GM19099 (cell line): ENCODE measurements around the gene HRH2.

Experiments used
- POLR2A ChIP-seq: IDR thresholded peaks from 3 replicates; pipeline ENCODE4 v1.6.1; 2011; ENCODE audit warnings: low read depth; ENCODE audit not compliant: insufficient read length; ENCODE audit errors: extremely low read depth

Gene HRH2

GRCh38 chr5:175663186-175664184 is 5.6 kb downstream of the HRH2 start:
- TF ChIP-seq POLR2A, result no peak

DNA sequence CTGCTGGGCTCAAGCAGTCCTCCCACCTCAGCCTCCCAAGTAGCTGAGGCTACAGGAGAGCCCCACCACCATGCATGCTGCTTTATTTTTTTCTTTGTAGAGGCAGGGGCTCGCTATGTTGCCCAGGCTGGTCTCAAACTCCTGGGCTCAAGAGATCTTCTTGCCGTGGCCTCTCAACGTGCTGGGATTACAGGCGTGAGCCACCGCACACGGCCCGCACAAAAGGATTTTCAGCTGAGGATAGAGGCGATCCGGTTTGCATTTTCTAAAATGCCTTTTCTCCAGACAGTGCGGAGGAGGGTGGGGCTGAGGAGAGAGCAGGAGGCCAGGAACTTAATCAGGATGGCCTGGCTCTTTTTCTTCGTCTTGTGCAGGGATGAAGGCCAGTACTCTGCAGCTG is 6.9 kb downstream of the HRH2 start:
- no peak for TF ChIP-seq POLR2A

DNA sequence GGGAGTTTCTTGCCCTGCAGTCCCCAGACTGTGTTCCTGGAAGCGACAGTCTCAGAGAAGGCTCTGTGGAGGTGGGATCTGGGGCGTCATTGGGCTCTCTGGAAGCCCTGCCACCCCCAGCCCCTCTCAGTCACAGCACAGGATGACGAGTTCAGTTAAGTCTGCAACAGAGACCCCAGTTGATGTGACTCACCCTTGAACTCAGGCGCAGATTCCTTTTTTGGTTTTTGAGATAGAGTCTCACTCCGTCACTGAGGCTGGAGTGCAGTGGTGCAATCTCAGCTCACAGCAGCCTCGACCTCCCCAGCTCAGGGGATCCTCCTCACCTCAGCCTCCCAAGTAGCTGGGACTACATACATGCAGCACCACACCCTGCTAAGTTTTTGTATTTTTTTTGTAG is 8.3 kb downstream of the HRH2 start:
- TF ChIP-seq POLR2A, result no peak

DNA sequence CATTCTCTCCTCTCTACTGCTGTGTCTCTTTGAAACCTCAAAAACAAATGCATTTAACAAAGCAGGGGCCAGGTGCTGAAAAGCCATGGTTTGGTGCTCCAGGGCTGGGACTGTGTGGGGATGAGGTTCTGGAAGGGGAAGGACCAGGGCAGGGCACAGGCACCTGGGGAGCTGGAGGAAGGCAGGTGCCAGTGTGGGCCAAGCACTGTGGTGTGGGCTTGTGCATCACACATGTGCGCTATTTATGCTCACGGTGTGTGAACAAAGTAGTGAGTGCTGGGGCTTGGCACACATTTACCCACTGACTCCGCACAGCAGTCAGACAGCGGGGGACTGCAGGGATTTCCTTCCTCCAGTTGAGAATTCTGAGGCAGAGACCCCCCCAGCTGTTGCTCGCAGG is 10.1 kb downstream of the HRH2 start:
- TF ChIP-seq POLR2A, result no peak

DNA sequence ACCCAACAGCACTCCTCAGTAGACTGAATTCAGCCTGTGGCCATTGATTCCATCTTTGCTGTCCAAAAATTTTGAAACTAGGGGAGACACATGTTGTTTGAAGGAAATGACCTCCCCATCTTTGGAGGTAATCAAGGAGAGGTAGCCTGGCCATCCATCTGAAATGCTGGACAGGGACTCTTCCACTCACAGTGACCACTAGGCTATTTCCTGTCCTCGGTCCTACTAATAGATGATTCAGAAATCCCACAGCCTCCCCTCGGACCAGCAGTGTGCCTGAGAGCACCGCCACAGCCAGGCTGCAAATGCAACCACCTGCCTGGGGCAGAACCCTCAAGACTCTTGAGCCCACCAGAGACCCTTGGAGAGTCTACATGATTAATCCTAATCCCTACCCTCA is 12.5 kb downstream of the HRH2 start:
- TF ChIP-seq POLR2A, result no peak

GRCh38 chr5:175671013-175671412 is 13.1 kb downstream of the HRH2 start:
- TF ChIP-seq POLR2A, result no peak

DNA sequence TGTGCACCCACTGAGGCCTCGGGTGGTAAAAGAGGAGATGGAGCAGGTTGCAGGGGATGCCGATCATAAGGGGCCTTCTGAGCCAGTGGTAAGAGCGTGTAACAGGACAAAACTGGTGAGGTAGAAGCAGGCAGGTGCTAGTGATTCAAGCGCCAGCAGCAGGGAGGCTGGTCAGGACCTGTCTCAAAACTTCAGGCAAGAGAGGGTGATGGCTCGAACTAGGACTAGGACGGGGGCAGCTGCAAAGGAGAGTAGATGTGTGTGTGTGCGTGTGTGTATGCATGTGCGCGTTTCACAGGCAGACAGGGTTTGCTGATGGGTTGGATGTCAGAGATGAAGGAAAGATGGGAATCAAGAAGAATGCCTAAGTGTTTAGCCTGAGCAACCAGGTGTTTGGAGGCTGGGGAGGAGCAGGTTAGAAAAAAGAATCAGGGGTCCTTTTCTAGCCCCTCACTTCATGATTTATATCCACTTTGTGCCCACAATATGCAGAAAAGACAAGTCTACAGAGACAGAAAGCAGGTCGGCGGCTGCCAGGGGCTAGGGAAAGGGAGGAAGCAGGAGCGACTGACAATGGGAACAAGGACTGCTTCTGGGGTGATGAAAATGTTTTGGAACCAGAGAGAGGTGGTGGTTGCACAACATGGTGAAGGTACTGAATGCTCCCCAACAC is 15.2 kb downstream of the HRH2 start:
- no peak for TF ChIP-seq POLR2A

- TF ChIP-seq POLR2A, result no peak
Observed at GRCh38 chr5:175674731-175675346, 17.0 kb downstream of the HRH2 start.

GRCh38 chr5:175675873-175676272 is 18.0 kb downstream of the HRH2 start:
- TF ChIP-seq POLR2A, result no peak

DNA sequence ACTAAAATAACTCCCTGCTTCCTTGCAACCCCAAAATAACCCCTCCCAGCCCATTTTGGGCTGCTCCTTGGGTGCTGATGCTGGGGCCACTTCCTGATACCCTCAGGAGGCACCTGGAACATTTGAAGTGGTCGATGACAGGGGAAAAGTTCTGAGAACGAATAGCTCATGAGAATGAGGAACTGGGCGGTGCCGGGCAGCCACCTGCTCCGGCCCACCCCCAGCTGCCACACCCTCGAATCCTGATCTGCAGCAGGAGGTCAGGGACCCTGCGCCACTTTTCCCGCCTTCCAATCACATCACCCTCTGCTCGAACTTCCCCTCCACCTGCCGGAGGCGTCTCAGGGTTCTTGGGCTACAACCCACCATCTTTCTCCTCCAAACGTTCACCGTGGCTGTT is 19.7 kb downstream of the HRH2 start:
- TF ChIP-seq POLR2A, result no peak

- TF ChIP-seq POLR2A, result no peak
Observed at GRCh38 chr5:175678074-175678473, 20.2 kb downstream of the HRH2 start.

GRCh38 chr5:175679411-175679810 is 21.5 kb downstream of the HRH2 start:
- TF ChIP-seq POLR2A, result no peak

DNA sequence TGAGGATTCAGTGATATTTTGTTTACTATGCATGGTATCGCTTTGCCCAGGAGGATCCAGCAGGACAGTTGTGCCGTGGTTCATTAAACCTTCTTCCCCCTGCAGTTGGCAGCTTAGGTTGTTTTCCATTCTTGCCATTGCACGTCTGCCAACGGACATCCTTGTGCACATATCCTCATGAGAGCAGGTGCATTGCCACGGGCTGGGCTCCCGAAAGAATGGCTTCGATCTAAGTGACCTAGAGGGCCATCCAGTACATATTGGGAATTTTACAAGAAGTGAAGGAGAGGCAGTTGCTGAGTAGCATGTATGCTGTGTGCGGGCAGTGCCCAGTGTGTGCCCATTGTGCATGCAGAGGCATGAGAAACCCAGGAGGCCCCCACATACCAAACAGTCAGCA is 22.1 kb downstream of the HRH2 start:
- TF ChIP-seq POLR2A, result no peak

DNA sequence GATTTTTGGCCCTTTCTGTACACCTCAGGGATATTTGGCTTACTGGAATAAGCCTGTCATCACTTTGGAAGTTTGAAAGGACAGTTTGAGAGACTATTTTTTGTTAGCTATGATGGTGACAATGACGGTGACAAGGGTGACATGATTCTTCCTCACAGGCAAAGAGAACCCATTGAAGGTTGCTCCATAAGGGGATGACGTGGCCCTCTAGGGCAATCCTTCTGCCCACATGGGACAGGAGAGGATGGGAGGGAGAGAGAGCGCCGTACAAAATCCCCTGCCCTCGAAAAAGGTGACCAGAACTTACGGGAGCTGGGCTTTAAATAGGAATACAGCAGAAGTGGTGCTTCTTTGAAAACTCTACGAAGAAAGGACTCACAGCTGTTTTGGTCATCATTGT is 22.6 kb downstream of the HRH2 start:
- TF ChIP-seq POLR2A, result no peak
